OCI-LY1 (cell line): ENCODE measurements around the gene HACE1.
A peak's percentile ranks its signal among the peaks of the same experiment; 100 is the strongest.

Experiments used
- H2AFZ ChIP-seq: fragments of 200-600 bp; sonication (generic), shearing (Covaris generic); 2 replicates; pipeline ENCODE4 v1.6.0; 2014; ENCODE audit warnings: antibody characterized with exemption, mild to moderate bottlenecking, low read length
- H3F3A ChIP-seq: fragments of 200-600 bp; sonication (generic), shearing (Covaris generic); 2 replicates; pipeline ENCODE4 v1.6.0; 2014; ENCODE audit warnings: mild to moderate bottlenecking, antibody characterized with exemption, low read length, moderate library complexity; ENCODE audit not compliant: insufficient read depth
- H3K27ac ChIP-seq: fragments of 200-600 bp; sonication (generic); 2 replicates; pipeline ENCODE4 v1.5.1; 2014; ENCODE audit warnings: low read length, mixed run types, mild to moderate bottlenecking, low read depth; ENCODE audit not compliant: poor library complexity, severe bottlenecking
- H3K27me3 ChIP-seq: fragments of 200-600 bp; sonication (generic); 2 replicates; pipeline ENCODE4 v1.6.0; 2014; ENCODE audit warnings: antibody characterized with exemption, mild to moderate bottlenecking, low read length, moderate library complexity; ENCODE audit not compliant: insufficient read depth
- H3K36me3 ChIP-seq: fragments of 200-600 bp; sonication (generic); 2 replicates; pipeline ENCODE4 v1.6.1; 2014; ENCODE audit warnings: mild to moderate bottlenecking, antibody characterized with exemption, low read length, moderate library complexity, mixed read lengths; ENCODE audit not compliant: insufficient read depth
- H3K4me1 ChIP-seq: fragments of 200-600 bp; sonication (generic); 2 replicates; pipeline ENCODE4 v1.5.1; 2014; ENCODE audit warnings: mild to moderate bottlenecking, low read length, moderate library complexity; ENCODE audit not compliant: insufficient read depth, severe bottlenecking
- H3K4me2 ChIP-seq: fragments of 200-600 bp; sonication (generic), shearing (Covaris generic); 2 replicates; pipeline ENCODE4 v1.6.1; 2014; ENCODE audit warnings: low read length
- H3K4me3 ChIP-seq: fragments of 200-600 bp; sonication (generic); 2 replicates; pipeline ENCODE4 v1.5.1; 2014; ENCODE audit warnings: low read length, low read depth, mild to moderate bottlenecking, mixed read lengths; ENCODE audit not compliant: poor library complexity, severe bottlenecking
- H3K79me2 ChIP-seq: fragments of 200-600 bp; shearing (Covaris generic); 2 replicates; pipeline ENCODE4 v1.6.1; 2016; ENCODE audit warnings: mixed run types, low read length, mixed read lengths; ENCODE audit not compliant: insufficient read depth
- H3K9ac ChIP-seq: fragments of 200-600 bp; sonication (generic), shearing (Covaris generic); 2 replicates; pipeline ENCODE4 v1.6.1; 2014; ENCODE audit warnings: mild to moderate bottlenecking, low read length, mixed read lengths
- H3K9me2 ChIP-seq: fragments of 200-600 bp; sonication (generic), shearing (Covaris generic); 2 replicates; pipeline ENCODE4 v1.6.1; 2014; ENCODE audit warnings: low read depth, mild to moderate bottlenecking, low read length, mixed read lengths
- H3K9me3 ChIP-seq: fragments of 200-600 bp; shearing (Covaris generic); 2 replicates; pipeline ENCODE4 v1.6.1; 2014; ENCODE audit warnings: low read length, mixed read lengths
- H4K20me1 ChIP-seq: fragments of 200-600 bp; sonication (generic), shearing (Covaris generic); 2 replicates; pipeline ENCODE4 v1.6.0; 2016; ENCODE audit warnings: mild to moderate bottlenecking, low read length; ENCODE audit not compliant: insufficient read depth
- CTCF ChIP-seq: fragments of 200-600 bp; sonication (generic), shearing (Covaris generic); IDR thresholded peaks from 2 replicates; pipeline ENCODE4 v1.5.1; 2017; ENCODE audit warnings: mild to moderate bottlenecking, antibody characterized with exemption, low read length, moderate library complexity, mixed read lengths
- EZH2 ChIP-seq: fragments of 200-600 bp; sonication (generic), shearing (Covaris generic); IDR thresholded peaks from 2 replicates; pipeline ENCODE4 v1.8.0; 2017; ENCODE audit warnings: borderline replicate concordance, mixed run types, mild to moderate bottlenecking, antibody characterized with exemption, low read length, moderate library complexity, mixed read lengths

The HACE1 gene

GRCh38 chr6:104787305-104787704 is 72.4 kb downstream of the HACE1 start:
- Histone ChIP-seq H3F3A (no peaks in the 10 kb centered on the region), H3K36me3 (no peaks in the 10 kb centered on the region), H3K9me3 (no peaks in the 10 kb centered on the region), H3K4me1 (no peaks in the 10 kb centered on the region), H3K4me2 (no peak overlapping the region), H3K79me2 (no peaks in the 10 kb centered on the region), H3K4me3 (no peak overlapping the region), H4K20me1 (no peaks in the 10 kb centered on the region), H3K27me3 (no peaks in the 10 kb centered on the region), H2AFZ (no peak overlapping the region), H3K27ac (no peak overlapping the region), H3K9me2 (no peaks in the 10 kb centered on the region), H3K9ac (no peak overlapping the region)
- TF ChIP-seq CTCF, result no peak
- TF ChIP-seq EZH2, result no peak

- Histone ChIP-seq H3K79me2 (no peaks in the 10 kb centered on the region), H3K9ac (no peak overlapping the region), H4K20me1 (no peaks in the 10 kb centered on the region), H3F3A (no peaks in the 10 kb centered on the region), H3K4me2 (no peak overlapping the region), H3K36me3 (no peaks in the 10 kb centered on the region), H2AFZ (no peak overlapping the region), H3K9me3 (no peaks in the 10 kb centered on the region), H3K27me3 (no peaks in the 10 kb centered on the region), H3K9me2 (no peaks in the 10 kb centered on the region), H3K4me1 (no peaks in the 10 kb centered on the region), H3K4me3 (no peak overlapping the region), H3K27ac (no peak overlapping the region)
- TF ChIP-seq CTCF (no peak), EZH2 (no peak)
These were observed 74.8 kb downstream of the HACE1 start for GRCh38 chr6:104784884-104785283.

- no peaks in the 10 kb centered on the region for H3K36me3 ChIP-seq
- H3K27me3 ChIP-seq, result no peaks in the 10 kb centered on the region
- H3K4me1 ChIP-seq, result no peaks in the 10 kb centered on the region
- no peaks in the 10 kb centered on the region for H3K79me2 ChIP-seq
- H3K4me2 ChIP-seq, result no peak overlapping the region
- no peaks in the 10 kb centered on the region for H4K20me1 ChIP-seq
- H3K27ac ChIP-seq, result no peak overlapping the region
- TF ChIP-seq CTCF (peak; percentile 72), EZH2 (no peak)
- no peaks in the 10 kb centered on the region for H3F3A ChIP-seq
- H3K4me3 ChIP-seq, result no peak overlapping the region
- H3K9ac ChIP-seq, result no peak overlapping the region
- no peaks in the 10 kb centered on the region for H3K9me3 ChIP-seq
- H2AFZ ChIP-seq, result no peak overlapping the region
- no peaks in the 10 kb centered on the region for H3K9me2 ChIP-seq
These were observed 88.4 kb downstream of the HACE1 start for GRCh38 chr6:104771258-104771832.
